Measurements from ENCODE around the gene CALCOCO2. TPM values are rescaled to one million over a fixed set of nuclear protein-coding genes. Genes with fewer than 3 reads are reported as not detected.

Gene CALCOCO2
- total and polyA plus RNA-seq, 2 of the 13 experiments (the other 11 are each of a cell fraction or from before 2014, with no cell fraction given): 72.9 to 111 TPM

DNA sequence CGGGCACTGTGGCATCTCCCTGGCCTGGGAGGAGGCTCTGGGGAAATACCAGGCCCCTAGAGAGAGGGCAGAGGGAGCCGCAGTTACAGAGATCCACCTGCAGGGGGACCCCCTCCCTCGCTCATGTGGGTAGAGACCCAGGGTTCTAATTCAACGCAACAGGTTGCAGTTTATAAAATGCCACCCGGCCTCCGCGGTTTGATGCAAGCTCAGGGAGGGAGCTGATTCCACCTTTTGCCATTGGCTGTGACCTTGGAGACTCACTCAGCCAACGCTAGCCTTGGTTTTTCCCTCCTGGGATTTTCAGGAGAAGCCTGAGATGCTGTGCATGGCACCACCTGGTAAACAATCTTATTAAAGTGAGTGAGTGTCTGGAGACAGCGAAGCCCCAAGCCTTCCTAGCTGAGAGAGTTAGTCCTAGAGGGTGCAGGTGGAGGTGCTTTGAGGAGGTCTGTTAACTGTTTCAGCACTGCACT is 25.9 kb upstream of the CALCOCO2 start (continued):
- TF ChIP-seq HNF1B (CRISPR knock-in tag; IDR thresholded peaks at IDR 0.05) (peak; percentile 84), THAP11 (CRISPR knock-in tag; IDR thresholded peaks at IDR 0.05) (peak; percentile 45; the same call in 1 of the 2 replicates), FUBP1 (CRISPR knock-in tag; IDR thresholded peaks at IDR 0.05; ENCODE audit: borderline replicate concordance) (no peak), CAMTA2 (CRISPR knock-in tag; IDR thresholded peaks at IDR 0.05; ENCODE audit: borderline replicate concordance) (no peak), SALL1 (CRISPR knock-in tag; IDR thresholded peaks at IDR 0.05) (peak; percentile 33; the same call in 1 of the 2 replicates), ZBTB44 (CRISPR knock-in tag; IDR thresholded peaks at IDR 0.05) (no peak), POGK (CRISPR knock-in tag; conservative IDR thresholded peaks at IDR 0.05) (no peak), CBX1 (IDR thresholded peaks at IDR 0.05; ENCODE audit: low read depth) (no peak), ZBTB21 (CRISPR knock-in tag; IDR thresholded peaks at IDR 0.05) (no peak), ZNF670 (CRISPR knock-in tag; IDR thresholded peaks at IDR 0.05; ENCODE audit: borderline replicate concordance) (no peak), SNRNP70 (IDR thresholded peaks at IDR 0.05; ENCODE audit: low read depth, low read length) (no peak), SIX1 (CRISPR knock-in tag; IDR thresholded peaks at IDR 0.05; ENCODE audit: borderline replicate concordance) (no peak), PRPF4 (IDR thresholded peaks at IDR 0.05; ENCODE audit: low read depth, low read length, poor library complexity, severe bottlenecking) (no peak), REPIN1 (CRISPR knock-in tag; IDR thresholded peaks at IDR 0.05; ENCODE audit: borderline replicate concordance, low read depth) (no peak), ZNF737 (CRISPR knock-in tag; IDR thresholded peaks at IDR 0.05; ENCODE audit: borderline replicate concordance) (0 out of 2 replicates have a peak, but pooled peaks have one; percentile 23), ZNF576 (CRISPR knock-in tag; IDR thresholded peaks at IDR 0.05) (no peak), ZNF652 (CRISPR knock-in tag; IDR thresholded peaks at IDR 0.05; ENCODE audit: borderline replicate concordance, low read depth) (peak; percentile 67), ZNF558 (CRISPR knock-in tag; IDR thresholded peaks at IDR 0.05; ENCODE audit: borderline replicate concordance) (no peak), SAP130 (CRISPR knock-in tag; IDR thresholded peaks at IDR 0.05; ENCODE audit: low read depth) (0 out of 2 replicates have a peak, but pooled peaks have one; percentile 11), MIXL1 (CRISPR knock-in tag; IDR thresholded peaks at IDR 0.05) (peak; percentile 52; the same call in 1 of the 2 replicates)
- TF ChIP-seq, protein P1, sequence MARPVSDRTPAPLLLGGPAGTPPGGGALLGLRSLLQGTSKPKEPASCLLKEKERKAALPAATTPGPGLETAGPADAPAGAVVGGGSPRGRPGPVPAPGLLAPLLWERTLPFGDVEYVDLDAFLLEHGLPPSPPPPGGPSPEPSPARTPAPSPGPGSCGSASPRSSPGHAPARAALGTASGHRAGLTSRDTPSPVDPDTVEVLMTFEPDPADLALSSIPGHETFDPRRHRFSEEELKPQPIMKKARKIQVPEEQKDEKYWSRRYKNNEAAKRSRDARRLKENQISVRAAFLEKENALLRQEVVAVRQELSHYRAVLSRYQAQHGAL (CRISPR knock-in tag; IDR thresholded peaks at IDR 0.05; ENCODE audit: not compliant biosample characterization): no peak
